Memory B cell (primary cell): ENCODE measurements around the gene NRIP2.

Source experiments
- ATAC-seq: fragments of 150-1000 bp; cut with Tn5 transposase; 2 replicates; pipeline ENCODE4 v1.10.0; 2021; ENCODE audit warnings: low read depth, mild to moderate bottlenecking, moderate library complexity
- DNase-seq, 2 donors: peaks; one replicate each; pipeline ENCODE4 v3.0.0; 2022; ENCODE audit warnings: low spot score in 2 of 2
- H3K27ac Mint-ChIP-seq: one replicate; pipeline ENCODE4 v1.8.0; 2022; ENCODE audit warnings: mild to moderate bottlenecking, moderate library complexity, mixed read lengths
- H3K27me3 Mint-ChIP-seq: one replicate; pipeline ENCODE4 v1.8.0; 2022; ENCODE audit warnings: mixed read lengths
- H3K36me3 Mint-ChIP-seq: one replicate; pipeline ENCODE4 v1.8.0; 2022; ENCODE audit warnings: mild to moderate bottlenecking, mixed read lengths
- H3K4me1 Mint-ChIP-seq: one replicate; pipeline ENCODE4 v1.8.0; 2022; ENCODE audit warnings: mixed read lengths
- H3K4me3 Mint-ChIP-seq: one replicate; pipeline ENCODE4 v1.8.0; 2022; ENCODE audit warnings: mild to moderate bottlenecking, moderate library complexity, mixed read lengths
- H3K9me3 Mint-ChIP-seq: one replicate; pipeline ENCODE4 v1.8.0; 2022; ENCODE audit warnings: mixed read lengths

Gene NRIP2

GRCh38 chr12:2833327-2833726 lies 1.5 kb downstream of the NRIP2 start:
- no peak overlapping the region for H3K4me3 Mint-ChIP-seq
- H3K4me1 Mint-ChIP-seq: peaks cover 2% of the 10 kb centered on the region
- no peaks in the 10 kb centered on the region for H3K9me3 Mint-ChIP-seq
- DNase-seq: no peak
- ATAC-seq: no peak
- no peak overlapping the region for H3K27ac Mint-ChIP-seq
- H3K36me3 Mint-ChIP-seq: peaks cover 21% of the 10 kb centered on the region
- H3K27me3 Mint-ChIP-seq: no peaks in the 10 kb centered on the region

- H3K27ac Mint-ChIP-seq: peak overlapping the region; percentile 58
- no peaks in the 10 kb centered on the region for H3K9me3 Mint-ChIP-seq
- peaks cover 2% of the 10 kb centered on the region for H3K4me1 Mint-ChIP-seq
Observed at GRCh38 chr12:2832550-2833127, 2.2 kb downstream of the NRIP2 start.

GRCh38 chr12:2829275-2829674 lies 5.6 kb downstream of the NRIP2 start:
- no peak overlapping the region for H3K4me3 Mint-ChIP-seq
- H3K9me3 Mint-ChIP-seq: no peaks in the 10 kb centered on the region
- H3K4me1 Mint-ChIP-seq: no peaks in the 10 kb centered on the region
- H3K27ac Mint-ChIP-seq: no peak overlapping the region
- H3K36me3 Mint-ChIP-seq: peaks cover 41% of the 10 kb centered on the region
- DNase-seq (no peak), ATAC-seq (no peak)
- H3K27me3 Mint-ChIP-seq: no peaks in the 10 kb centered on the region

More at GRCh38 chr12:2832550-2833127, 2.2 kb downstream of the NRIP2 start:
- ATAC-seq (no peak), DNase-seq (no peak)
- H3K36me3 Mint-ChIP-seq: peaks cover 22% of the 10 kb centered on the region
- no peaks in the 10 kb centered on the region for H3K27me3 Mint-ChIP-seq
- H3K4me3 Mint-ChIP-seq: no peak overlapping the region

GRCh38 chr12:2826721-2827515 lies 7.9 kb downstream of the NRIP2 start:
- H3K27ac Mint-ChIP-seq: no peak overlapping the region
- H3K9me3 Mint-ChIP-seq: no peaks in the 10 kb centered on the region
- no peak overlapping the region for H3K4me3 Mint-ChIP-seq
- ATAC-seq (no peak), DNase-seq (no peak)
- no peaks in the 10 kb centered on the region for H3K27me3 Mint-ChIP-seq
- peaks cover 52% of the 10 kb centered on the region for H3K36me3 Mint-ChIP-seq
- no peaks in the 10 kb centered on the region for H3K4me1 Mint-ChIP-seq

- H3K36me3 Mint-ChIP-seq: peaks cover 53% of the 10 kb centered on the region
- no peaks in the 10 kb centered on the region for H3K9me3 Mint-ChIP-seq
- no peak overlapping the region for H3K27ac Mint-ChIP-seq
- H3K4me1 Mint-ChIP-seq: no peaks in the 10 kb centered on the region
- no peak for DNase-seq
- no peak for ATAC-seq
- H3K27me3 Mint-ChIP-seq: no peaks in the 10 kb centered on the region
- H3K4me3 Mint-ChIP-seq: no peak overlapping the region
Observed at GRCh38 chr12:2826036-2826435, 8.8 kb downstream of the NRIP2 start.

GRCh38 chr12:2825132-2825531 lies 9.7 kb downstream of the NRIP2 start:
- H3K36me3 Mint-ChIP-seq: peaks cover 52% of the 10 kb centered on the region
- H3K9me3 Mint-ChIP-seq: no peaks in the 10 kb centered on the region
- no peak for ATAC-seq
- DNase-seq: no peak
- no peaks in the 10 kb centered on the region for H3K4me1 Mint-ChIP-seq
- no peaks in the 10 kb centered on the region for H3K27me3 Mint-ChIP-seq
- no peak overlapping the region for H3K4me3 Mint-ChIP-seq
- no peak overlapping the region for H3K27ac Mint-ChIP-seq

GRCh38 chr12:2824541-2824940 lies 10.3 kb downstream of the NRIP2 start:
- Mint-ChIP-seq H3K4me3 (no peak overlapping the region), H3K27me3 (no peaks in the 10 kb centered on the region), H3K36me3 (peaks cover 55% of the 10 kb centered on the region), H3K27ac (no peak overlapping the region), H3K9me3 (no peaks in the 10 kb centered on the region), H3K4me1 (peaks cover 3% of the 10 kb centered on the region)
- ATAC-seq: no peak
- no peak for DNase-seq

- Mint-ChIP-seq H3K27ac (no peak overlapping the region), H3K4me3 (no peak overlapping the region), H3K27me3 (no peaks in the 10 kb centered on the region), H3K4me1 (peaks cover 4% of the 10 kb centered on the region), H3K9me3 (no peaks in the 10 kb centered on the region), H3K36me3 (peaks cover 52% of the 10 kb centered on the region)
- DNase-seq: no peak
- ATAC-seq: no peak
Observed at GRCh38 chr12:2823483-2823882, 11.4 kb downstream of the NRIP2 start.

- H3K36me3 Mint-ChIP-seq: peaks cover 51% of the 10 kb centered on the region
- ATAC-seq: no peak
- DNase-seq: no peak
- H3K4me1 Mint-ChIP-seq: peaks cover 9% of the 10 kb centered on the region
- H3K27ac Mint-ChIP-seq: no peak overlapping the region
- H3K4me3 Mint-ChIP-seq: no peak overlapping the region
- no peaks in the 10 kb centered on the region for H3K27me3 Mint-ChIP-seq
- H3K9me3 Mint-ChIP-seq: no peaks in the 10 kb centered on the region
Observed at GRCh38 chr12:2820432-2820831, 14.4 kb downstream of the NRIP2 start.

- DNase-seq: no peak
- no peak for ATAC-seq
- Mint-ChIP-seq H3K4me1 (peaks cover 9% of the 10 kb centered on the region), H3K9me3 (no peaks in the 10 kb centered on the region), H3K27ac (no peak overlapping the region), H3K27me3 (no peaks in the 10 kb centered on the region), H3K36me3 (peaks cover 47% of the 10 kb centered on the region), H3K4me3 (no peak overlapping the region)
Observed at GRCh38 chr12:2819810-2820209, 15.0 kb downstream of the NRIP2 start.

GRCh38 chr12:2813214-2814185 lies 21.3 kb downstream of the NRIP2 start:
- Mint-ChIP-seq H3K4me3 (peak overlapping the region; percentile 100), H3K36me3 (peaks cover 14% of the 10 kb centered on the region), H3K27ac (peak overlapping the region; percentile 98), H3K9me3 (no peaks in the 10 kb centered on the region), H3K27me3 (no peaks in the 10 kb centered on the region), H3K4me1 (peaks cover 17% of the 10 kb centered on the region)
- DNase-seq (peak; percentile 19 to 20), ATAC-seq (no peak)

- H3K4me3 Mint-ChIP-seq: peak within 1 kb of the TSS; percentile 100
- H3K27me3 Mint-ChIP-seq: no peaks in the 10 kb centered on the region
- DNase-seq: peak; percentile 89 to 91
Observed at GRCh38 chr12:2812290-2813213, 22.3 kb downstream of the NRIP2 start, which contains the start of gene ITFG2. Gene ITFG2 (plus strand): TSS chr12:2812668. CDS start chr12:2812761, 93 bp downstream.

GRCh38 chr12:2811801-2812200 lies 23.0 kb downstream of the NRIP2 start:
- peak overlapping the region; percentile 98 for H3K27ac Mint-ChIP-seq

More at GRCh38 chr12:2812290-2813213, 22.3 kb downstream of the NRIP2 start, which contains the start of gene ITFG2:
- Mint-ChIP-seq H3K4me1 (peaks cover 11% of the 10 kb centered on the region), H3K27ac (peak within 1 kb of the TSS; percentile 98), H3K36me3 (peaks cover 6% of the 10 kb centered on the region), H3K9me3 (no peaks in the 10 kb centered on the region)
- peak; percentile 92 for ATAC-seq

More at GRCh38 chr12:2811801-2812200, 23.0 kb downstream of the NRIP2 start:
- no peaks in the 10 kb centered on the region for H3K27me3 Mint-ChIP-seq
- ATAC-seq: no peak
- no peak for DNase-seq
- no peaks in the 10 kb centered on the region for H3K9me3 Mint-ChIP-seq
- peaks cover 11% of the 10 kb centered on the region for H3K4me1 Mint-ChIP-seq
- H3K4me3 Mint-ChIP-seq: peak overlapping the region; percentile 43
- peaks cover 5% of the 10 kb centered on the region for H3K36me3 Mint-ChIP-seq
